ENCODE measurements around the gene FAM171A2.

DNA sequence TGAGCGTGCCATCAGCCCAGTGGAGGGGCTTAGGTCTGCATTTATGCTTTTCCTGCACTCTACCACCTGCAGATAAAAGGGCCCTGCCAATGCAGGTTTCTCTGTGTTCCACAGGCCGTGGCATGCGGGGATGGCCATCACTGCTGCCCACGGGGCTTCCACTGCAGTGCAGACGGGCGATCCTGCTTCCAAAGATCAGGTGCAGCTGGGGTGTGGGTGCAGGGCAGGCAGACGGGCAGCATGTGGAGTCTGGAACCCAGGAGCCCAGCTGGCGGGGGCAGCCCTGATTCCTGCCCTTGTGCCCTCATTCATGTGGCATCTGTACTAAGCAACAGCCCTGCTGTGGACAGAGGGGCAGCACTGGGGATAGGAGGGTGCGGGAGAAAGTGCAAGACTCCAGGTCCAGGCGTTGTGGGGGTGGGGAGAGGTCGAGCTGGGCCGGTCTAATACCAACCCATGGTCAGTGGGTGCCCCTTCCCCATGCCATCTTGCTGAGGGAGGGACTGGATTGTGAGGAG lies 14.0 kb downstream of the FAM171A2 start:
- TF ChIP-seq POLR2A (IDR thresholded peaks at IDR 0.05; ENCODE audit: low read length) (no peak), GATA1 (IDR thresholded peaks at IDR 0.05; ENCODE audit: low read depth, low read length) (no peak)
